HepG2 (cell line): ENCODE data around the gene UBTD1. TPM values are rescaled to one million over a fixed set of nuclear protein-coding genes. Genes with fewer than 3 reads are reported as not detected.

ENCODE experiments used
- BCL6 ChIP-seq: IDR thresholded peaks from 2 replicates; pipeline ENCODE4 v1.6.1; 2016; ENCODE audit warnings: missing genetic modification reagents, missing compliant biosample characterization
- DNMT3B ChIP-seq: conservative IDR thresholded peaks from 2 replicates; pipeline ENCODE4 v1.6.1; 2016; ENCODE audit warnings: missing biosample characterization, control low read depth
- ETS1 ChIP-seq: sonication (generic); formaldehyde crosslinking; IDR thresholded peaks from 2 replicates; pipeline ENCODE4 v1.4.0; 2020; ENCODE audit warnings: missing genetic modification reagents
- FIP1L1 ChIP-seq: fragments of 200-400 bp; formaldehyde crosslinking; IDR thresholded peaks from 2 replicates; pipeline ENCODE4 v1.6.1; 2018; ENCODE audit warnings: low read depth, mild to moderate bottlenecking, low read length, moderate library complexity, borderline replicate concordance; ENCODE audit not compliant: insufficient read depth
- FOXP1 ChIP-seq, 2 experiments: fragments of 450-650 bp in 1 of 2; IDR thresholded peaks; 2 replicates each; pipeline ENCODE4 v1.6.1; 2017 to 2018; ENCODE audit warnings: antibody characterized with exemption in 1 of 2
- GATAD2A ChIP-seq: IDR thresholded peaks from 2 replicates; pipeline ENCODE4 v1.6.1; 2016
- GFI1 ChIP-seq: sonication (generic); formaldehyde crosslinking; IDR thresholded peaks from 2 replicates; pipeline ENCODE4 v1.5.0; 2020; ENCODE audit warnings: missing genetic modification reagents, mild to moderate bottlenecking, borderline replicate concordance
- HMG20A ChIP-seq: IDR thresholded peaks from 2 replicates; pipeline ENCODE4 v1.6.1; 2016; ENCODE audit warnings: borderline replicate concordance
- MED1 ChIP-seq: sonication (generic); formaldehyde crosslinking; IDR thresholded peaks from 2 replicates; pipeline ENCODE4 v1.4.0; 2020; ENCODE audit warnings: missing genetic modification reagents
- NCOA2 ChIP-seq: sonication (generic); formaldehyde crosslinking; IDR thresholded peaks from 2 replicates; pipeline ENCODE4 v1.8.0; 2022; ENCODE audit warnings: inconsistent platforms
- PLRG1 ChIP-seq: fragments of 450-650 bp; conservative IDR thresholded peaks from 2 replicates; pipeline ENCODE4 v1.6.1; 2016
- RXRB ChIP-seq: IDR thresholded peaks from 2 replicates; pipeline ENCODE4 v1.6.1; 2016; ENCODE audit warnings: borderline replicate concordance, missing genetic modification reagents, missing compliant biosample characterization
- SAP130 ChIP-seq: IDR thresholded peaks from 2 replicates; pipeline ENCODE4 v1.6.1; 2016; ENCODE audit warnings: low read depth
- TEAD2 ChIP-seq: sonication (generic); formaldehyde crosslinking; IDR thresholded peaks from 2 replicates; pipeline ENCODE4 v1.9.0; 2021; ENCODE audit warnings: missing genetic modification reagents
- ZFP91 ChIP-seq: sonication (generic); formaldehyde crosslinking; IDR thresholded peaks from 2 replicates; pipeline ENCODE4 v1.9.0; 2022; ENCODE audit warnings: missing genetic modification reagents, mild to moderate bottlenecking, borderline replicate concordance
- ZNF24 ChIP-seq: fragments of 450-650 bp; IDR thresholded peaks from 2 replicates; pipeline ENCODE4 v1.6.1; 2017; ENCODE audit warnings: antibody characterized with exemption, mild to moderate bottlenecking
- ZNF335 ChIP-seq: sonication (generic); formaldehyde crosslinking; IDR thresholded peaks from 2 replicates; pipeline ENCODE4 v1.4.0; 2020; ENCODE audit warnings: missing genetic modification reagents
- ZNF460 ChIP-seq: sonication (generic); formaldehyde crosslinking; IDR thresholded peaks from 2 replicates; pipeline ENCODE4 v1.5.1; 2020; ENCODE audit warnings: missing genetic modification reagents, mild to moderate bottlenecking, borderline replicate concordance
- ZNF512B ChIP-seq: sonication (generic); formaldehyde crosslinking; IDR thresholded peaks from 2 replicates; pipeline ENCODE4 v1.5.1; 2020; ENCODE audit warnings: missing genetic modification reagents, mild to moderate bottlenecking, borderline replicate concordance
- ZNF672 ChIP-seq: sonication (generic); formaldehyde crosslinking; IDR thresholded peaks from 2 replicates; pipeline ENCODE4 v1.8.1; 2022; ENCODE audit warnings: missing genetic modification reagents
- ZSCAN12 ChIP-seq: sonication (generic); formaldehyde crosslinking; IDR thresholded peaks from 2 replicates; pipeline ENCODE4 v1.9.0; 2021; ENCODE audit warnings: mild to moderate bottlenecking, missing genetic modification reagents
- polyA plus RNA-seq, 8 experiments: library from polyadenylated mRNA; depleted of rRNA in 3 of 8; stranded (reverse) in 7 of 8; unstranded in 1 of 8; fragments of >200 nt; fragmentation: Illumina TruSeq in 4 of 8; extraction: Trizol in 4 of 8; gene quantifications; 2 replicates each; pipeline versions ENCODE4 v1.2.1 to v1.2.3, GENCODE V29; 2011 to 2016; ENCODE audit warnings: low read depth in 4 of 8, missing spikeins in 1 of 8, mixed read lengths in 1 of 8; ENCODE audit not compliant: insufficient read depth in 1 of 8
- total RNA-seq, 5 experiments: library from RNA; depleted of rRNA; stranded (reverse); fragments of >200 nt; fragmentation: Illumina TruSeq; extraction: Trizol; gene quantifications; 2 replicates each; pipeline ENCODE4 v1.2.3, GENCODE V29; 2016; ENCODE audit warnings: low read depth in 1 of 5
- TF ChIP-seq, protein P1 (sequence below): sonication (generic); formaldehyde crosslinking; IDR thresholded peaks from 2 replicates; pipeline ENCODE4 v1.4.0; 2020; ENCODE audit warnings: missing genetic modification reagents, borderline replicate concordance

The UBTD1 gene
- total and polyA plus RNA-seq, 2 of the 13 experiments (the other 11 are each of a cell fraction or from before 2014, with no cell fraction given), result 7.9 to 10.0 TPM

DNA sequence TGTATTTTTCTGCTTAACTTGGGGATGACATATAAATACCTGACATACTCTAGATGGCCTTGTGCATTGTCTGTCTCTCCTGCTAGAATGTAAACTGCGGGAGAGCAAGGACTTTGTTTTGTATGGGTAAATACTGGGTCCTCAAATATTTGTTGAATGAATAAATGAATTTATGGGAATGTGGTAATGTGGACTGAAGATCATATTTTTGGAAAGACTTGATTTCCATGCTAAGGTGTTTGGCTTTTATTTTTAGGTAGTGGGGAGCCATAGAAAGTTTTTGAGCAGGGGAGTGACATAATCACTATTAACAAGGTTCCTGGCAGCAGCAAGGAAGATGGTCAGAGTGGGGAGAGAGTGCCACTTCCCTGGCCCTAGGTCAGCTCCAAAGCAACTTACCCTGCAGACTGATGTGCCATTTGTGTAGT, 27.0 kb downstream of the UBTD1 start (continued):
- TF ChIP-seq, protein P1, sequence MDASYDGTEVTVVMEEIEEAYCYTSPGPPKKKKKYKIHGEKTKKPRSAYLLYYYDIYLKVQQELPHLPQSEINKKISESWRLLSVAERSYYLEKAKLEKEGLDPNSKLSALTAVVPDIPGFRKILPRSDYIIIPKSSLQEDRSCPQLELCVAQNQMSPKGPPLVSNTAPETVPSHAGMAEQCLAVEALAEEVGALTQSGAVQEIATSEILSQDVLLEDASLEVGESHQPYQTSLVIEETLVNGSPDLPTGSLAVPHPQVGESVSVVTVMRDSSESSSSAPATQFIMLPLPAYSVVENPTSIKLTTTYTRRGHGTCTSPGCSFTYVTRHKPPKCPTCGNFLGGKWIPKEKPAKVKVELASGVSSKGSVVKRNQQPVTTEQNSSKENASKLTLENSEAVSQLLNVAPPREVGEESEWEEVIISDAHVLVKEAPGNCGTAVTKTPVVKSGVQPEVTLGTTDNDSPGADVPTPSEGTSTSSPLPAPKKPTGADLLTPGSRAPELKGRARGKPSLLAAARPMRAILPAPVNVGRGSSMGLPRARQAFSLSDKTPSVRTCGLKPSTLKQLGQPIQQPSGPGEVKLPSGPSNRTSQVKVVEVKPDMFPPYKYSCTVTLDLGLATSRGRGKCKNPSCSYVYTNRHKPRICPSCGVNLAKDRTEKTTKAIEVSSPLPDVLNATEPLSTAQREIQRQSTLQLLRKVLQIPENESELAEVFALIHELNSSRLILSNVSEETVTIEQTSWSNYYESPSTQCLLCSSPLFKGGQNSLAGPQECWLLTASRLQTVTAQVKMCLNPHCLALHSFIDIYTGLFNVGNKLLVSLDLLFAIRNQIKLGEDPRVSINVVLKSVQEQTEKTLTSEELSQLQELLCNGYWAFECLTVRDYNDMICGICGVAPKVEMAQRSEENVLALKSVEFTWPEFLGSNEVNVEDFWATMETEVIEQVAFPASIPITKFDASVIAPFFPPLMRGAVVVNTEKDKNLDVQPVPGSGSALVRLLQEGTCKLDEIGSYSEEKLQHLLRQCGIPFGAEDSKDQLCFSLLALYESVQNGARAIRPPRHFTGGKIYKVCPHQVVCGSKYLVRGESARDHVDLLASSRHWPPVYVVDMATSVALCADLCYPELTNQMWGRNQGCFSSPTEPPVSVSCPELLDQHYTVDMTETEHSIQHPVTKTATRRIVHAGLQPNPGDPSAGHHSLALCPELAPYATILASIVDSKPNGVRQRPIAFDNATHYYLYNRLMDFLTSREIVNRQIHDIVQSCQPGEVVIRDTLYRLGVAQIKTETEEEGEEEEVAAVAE (CRISPR knock-in tag), result no peak
- TF ChIP-seq ZNF24 (peak; percentile 71), GATAD2A (CRISPR knock-in tag) (peak; percentile 58; the same call in 1 of the 2 replicates), SAP130 (CRISPR knock-in tag) (peak; percentile 47), DNMT3B (CRISPR knock-in tag) (no peak), RXRB (CRISPR knock-in tag) (0 out of 2 replicates have a peak, but pooled peaks have one; percentile 31), PLRG1 (no peak), FOXP1 (IDR thresholded peaks at IDR 0.05) (no peak), FOXP1 (CRISPR knock-in tag; IDR thresholded peaks at IDR 0.05) (peak; percentile 32; the same call in 1 of the 2 replicates), MED1 (peak; percentile 23; the same call in 1 of the 2 replicates), ZNF512B (CRISPR knock-in tag) (no peak), ZNF672 (CRISPR knock-in tag) (no peak), HMG20A (CRISPR knock-in tag) (peak; percentile 43; the same call in 1 of the 2 replicates), ZNF460 (CRISPR knock-in tag) (no peak), ETS1 (no peak), NCOA2 (CRISPR knock-in tag) (peak; percentile 44; the same call in 1 of the 2 replicates), GFI1 (peak; percentile 34; the same call in 1 of the 2 replicates), TEAD2 (no peak), FIP1L1 (no peak), ZFP91 (CRISPR knock-in tag) (no peak), ZNF335 (no peak), ZSCAN12 (CRISPR knock-in tag) (no peak), BCL6 (CRISPR knock-in tag) (0 out of 2 replicates have a peak, but pooled peaks have one; percentile 27)
